ENCODE data around the gene TUBB. TPM values are rescaled to one million over a fixed set of nuclear protein-coding genes. Genes with fewer than 3 reads are reported as not detected.

TUBB gene
- total RNA-seq, 1 donor from 2014 or later, result 913 TPM

- intact Hi-C loops (cut with micrococcal nuclease), result no loop called here
Measured at GRCh38 chr6:30774701-30775100, 54.5 kb downstream of the TUBB start.

Other genes with a start within 250 kb of the TUBB start
- gene HLA-E, start 230.8 kb upstream of the TUBB start, total RNA-seq, result 499 and 512 TPM in 2 replicates
- 49.4 and 49.7 TPM in 2 replicates for gene GNL1, start 163.9 kb upstream of the TUBB start, total RNA-seq
- gene PRR3, start 163.1 kb upstream of the TUBB start, total RNA-seq, result 22.1 and 22.7 TPM in 2 replicates
- gene ABCF1, start 148.9 kb upstream of the TUBB start, total RNA-seq, result 103 and 104 TPM in 2 replicates
- 95.2 and 100 TPM in 2 replicates for gene PPP1R10, start 103.1 kb upstream of the TUBB start, total RNA-seq
- 37.9 and 39.0 TPM in 2 replicates for gene MRPS18B, start 102.5 kb upstream of the TUBB start, total RNA-seq
- 9.2 and 11.3 TPM in 2 replicates for gene ATAT1, start 93.5 kb upstream of the TUBB start, total RNA-seq
- 22.2 and 31.1 TPM in 2 replicates for gene C6orf136, start 73.2 kb upstream of the TUBB start, total RNA-seq
- 49.5 and 51.0 TPM in 2 replicates for gene DHX16, start 47.3 kb upstream of the TUBB start, total RNA-seq
- gene PPP1R18, start 33.7 kb upstream of the TUBB start, total RNA-seq, result 305 and 322 TPM in 2 replicates
- 28.2 and 32.3 TPM in 2 replicates for gene NRM, start 29.4 kb upstream of the TUBB start, total RNA-seq
- 80.0 and 93.3 TPM in 2 replicates for gene MDC1, start 3.1 kb upstream of the TUBB start, total RNA-seq
- gene FLOT1, start 22.3 kb downstream of the TUBB start, total RNA-seq, result 201 and 206 TPM in 2 replicates
- gene IER3, start 24.2 kb downstream of the TUBB start, total RNA-seq, result 76.8 and 77.8 TPM in 2 replicates
- gene DDR1, start 164.2 kb downstream of the TUBB start, total RNA-seq, result 19.5 and 20.1 TPM in 2 replicates
- gene GTF2H4, start 187.9 kb downstream of the TUBB start, total RNA-seq, result 35.9 and 36.0 TPM in 2 replicates
- gene VARS2, start 193.9 kb downstream of the TUBB start, total RNA-seq, result 39.2 and 47.2 TPM in 2 replicates
- not detected in 2 replicates for gene SFTA2, start 211.8 kb downstream of the TUBB start, total RNA-seq
- gene MUCL3, start 220.6 kb downstream of the TUBB start, total RNA-seq, result not detected in 2 replicates